CD4-positive, alpha-beta T cell treated with Interferon alpha-2 for 1 hour (primary cell): Measurements from ENCODE around the gene PPP1R9A.
"Not testable (repeated sequence)": the region's sequence is repeated elsewhere in the genome, so short reads cannot be mapped to it uniquely, and the experiment has no call there.

Source experiments
- DNase-seq, 2 donors: peaks; one replicate each; pipeline ENCODE4 v3.0.0-alpha.2; 2020 to 2022

Gene PPP1R9A

DNA sequence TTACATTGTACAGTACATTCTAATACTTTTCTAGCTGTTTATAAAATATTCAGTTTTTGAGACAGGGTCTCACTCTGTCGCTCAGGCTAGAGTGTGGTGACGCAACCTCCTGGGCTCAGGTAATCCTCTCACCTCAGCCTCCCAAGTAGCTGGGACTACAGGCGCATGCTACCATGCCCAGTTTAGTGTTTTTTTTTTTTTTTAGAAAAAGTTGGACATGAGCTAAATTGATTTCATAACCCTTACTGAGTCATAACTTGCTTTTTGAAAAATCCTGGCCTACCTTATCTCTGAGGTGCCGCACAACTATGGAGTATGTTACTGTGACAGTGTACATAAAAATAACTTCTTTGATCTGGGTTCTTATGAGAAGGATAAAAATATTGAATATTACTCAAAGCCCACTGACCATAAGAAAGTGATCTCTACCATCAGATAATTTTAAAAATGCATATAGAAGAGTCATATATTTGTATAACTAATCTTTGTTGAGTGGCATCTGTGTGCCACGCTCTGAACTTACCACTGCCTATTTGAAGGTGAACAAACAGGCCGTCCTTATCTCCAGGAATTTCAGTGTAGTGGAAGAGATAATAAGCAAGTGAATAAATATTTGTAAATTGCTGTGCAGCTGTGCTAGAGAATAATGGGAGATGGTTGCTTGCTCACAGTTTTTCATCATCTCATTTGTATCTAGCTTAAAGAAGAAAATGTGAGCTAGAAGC is 73.2 kb downstream of the PPP1R9A start:
- no peak for DNase-seq

DNA sequence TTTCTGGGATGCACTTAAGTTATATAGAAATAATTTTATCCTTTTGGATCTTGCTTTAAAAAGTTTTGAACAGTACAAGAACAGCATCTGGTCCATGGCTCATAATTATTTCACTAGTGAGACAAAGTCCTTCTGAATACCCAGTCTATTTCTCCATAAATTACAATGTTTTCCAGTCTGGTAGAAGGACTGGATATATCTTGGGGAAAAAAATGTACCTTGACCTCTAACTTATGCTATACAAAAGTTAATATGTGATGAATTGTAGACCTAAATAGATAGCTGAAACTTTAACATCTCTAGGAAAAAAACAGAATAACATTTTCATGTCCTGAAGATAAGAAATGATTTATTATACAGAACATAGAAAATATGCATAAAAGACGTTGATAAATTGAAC is 88.5 kb downstream of the PPP1R9A start:
- DNase-seq: no peak

DNA sequence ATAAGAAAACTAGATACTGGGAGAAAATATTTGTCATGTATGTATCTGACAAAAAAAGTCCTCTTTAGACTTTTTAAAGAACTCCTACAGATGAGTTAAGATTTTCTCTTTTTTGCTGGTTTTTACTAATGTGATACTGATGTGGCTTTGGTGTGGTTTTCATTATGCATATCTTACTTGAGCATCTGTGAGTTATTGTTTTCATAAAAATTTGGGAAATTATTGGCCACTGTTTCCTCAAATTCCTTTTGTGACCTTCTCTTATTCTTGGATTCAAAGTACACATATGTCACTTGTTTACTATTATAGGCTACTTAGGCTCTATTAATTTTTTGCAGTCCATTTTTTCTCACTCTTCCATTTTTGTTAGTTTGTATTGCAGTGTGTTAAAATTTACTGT is 89.0 kb downstream of the PPP1R9A start:
- no peak for DNase-seq

DNA sequence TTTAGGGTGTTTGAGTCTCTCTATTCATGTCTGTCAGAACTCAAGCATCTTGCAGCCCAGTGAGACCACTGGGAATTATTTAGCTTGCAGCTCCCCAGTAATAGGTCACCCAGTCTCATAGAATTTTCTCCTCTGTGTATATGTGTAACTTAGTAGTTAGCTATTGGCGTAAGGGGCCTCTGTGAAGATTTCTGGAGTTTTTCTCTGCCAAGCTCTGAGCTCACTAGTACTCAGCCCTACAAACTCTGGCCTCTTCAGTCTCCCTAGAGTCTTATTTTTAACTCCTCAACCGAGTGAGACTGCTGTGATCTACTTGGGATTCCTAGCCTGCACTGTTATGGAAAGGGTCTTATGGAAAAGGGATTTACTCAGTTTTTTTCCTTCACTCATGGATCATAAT is 90.2 kb downstream of the PPP1R9A start:
- DNase-seq: no peak

DNA sequence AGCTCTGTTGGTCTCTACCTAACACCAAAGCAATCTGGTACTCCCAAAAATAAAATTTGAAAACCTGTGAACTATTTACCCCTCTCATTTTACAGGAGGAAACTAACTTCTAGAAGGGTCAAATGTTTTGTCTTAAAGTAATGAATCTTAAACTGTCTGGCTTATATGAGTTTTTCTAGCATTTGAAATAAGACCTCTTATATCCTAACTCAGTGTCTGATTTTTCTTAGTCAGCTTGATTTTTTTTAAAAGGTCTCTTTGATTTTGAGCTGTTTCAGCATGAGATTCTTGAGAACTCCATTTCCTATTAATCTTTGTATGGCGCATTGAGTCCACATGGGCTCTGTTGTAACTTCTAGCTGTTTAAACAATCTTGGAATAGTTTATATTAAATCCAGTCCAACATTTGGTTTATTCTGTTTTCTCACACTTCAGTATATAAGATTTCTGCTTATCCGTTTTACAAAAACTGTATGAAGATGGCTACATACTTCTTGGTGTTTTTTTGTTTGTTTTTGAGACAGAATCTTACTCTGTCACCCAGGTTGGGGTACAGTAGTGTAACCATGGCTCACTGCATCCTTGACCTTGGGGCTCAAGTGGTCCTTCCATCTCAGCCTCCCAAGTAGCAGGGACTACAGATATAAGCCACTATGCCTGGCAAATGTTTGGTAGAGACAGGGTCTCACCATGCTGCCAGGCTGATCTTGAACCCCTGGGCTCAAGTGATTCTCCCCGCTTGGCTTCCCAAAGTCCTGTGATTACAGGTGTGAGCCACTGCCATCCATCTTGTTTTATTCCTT is 91.1 kb downstream of the PPP1R9A start:
- no peak for DNase-seq

DNA sequence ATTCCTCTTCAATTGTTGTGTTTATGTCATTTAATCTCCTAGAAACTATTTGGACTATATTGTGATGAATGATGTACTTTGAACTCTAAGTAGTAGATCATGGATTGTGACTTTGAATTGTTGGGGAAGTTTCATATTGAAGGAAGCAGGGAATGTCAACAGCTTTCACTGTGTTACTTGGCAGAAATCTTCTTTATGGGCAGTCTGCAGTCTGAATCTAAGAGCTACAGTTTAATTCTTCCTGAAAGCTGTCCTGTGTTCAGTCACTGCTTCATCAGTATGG is 91.6 kb downstream of the PPP1R9A start:
- no peak for DNase-seq

DNA sequence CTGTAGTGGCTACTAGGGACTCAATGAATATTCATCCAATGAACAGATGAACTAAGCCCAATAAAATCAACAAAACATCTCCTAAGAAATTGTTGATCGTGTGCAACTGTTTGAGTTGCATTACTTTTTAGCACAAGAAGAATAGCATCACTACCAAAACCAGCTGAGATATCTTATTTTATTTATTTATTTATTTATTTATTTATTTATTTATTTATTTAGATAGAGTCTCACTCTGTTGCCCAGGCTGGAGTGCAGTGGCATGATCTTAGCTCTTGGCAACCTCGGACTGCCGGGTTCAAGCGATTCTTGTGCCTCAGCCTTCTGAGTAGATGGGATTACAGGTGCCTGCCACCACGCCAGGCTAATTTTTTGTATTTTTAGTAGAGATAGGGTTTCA is 92.2 kb downstream of the PPP1R9A start:
- DNase-seq: not testable (repeated sequence)

DNA sequence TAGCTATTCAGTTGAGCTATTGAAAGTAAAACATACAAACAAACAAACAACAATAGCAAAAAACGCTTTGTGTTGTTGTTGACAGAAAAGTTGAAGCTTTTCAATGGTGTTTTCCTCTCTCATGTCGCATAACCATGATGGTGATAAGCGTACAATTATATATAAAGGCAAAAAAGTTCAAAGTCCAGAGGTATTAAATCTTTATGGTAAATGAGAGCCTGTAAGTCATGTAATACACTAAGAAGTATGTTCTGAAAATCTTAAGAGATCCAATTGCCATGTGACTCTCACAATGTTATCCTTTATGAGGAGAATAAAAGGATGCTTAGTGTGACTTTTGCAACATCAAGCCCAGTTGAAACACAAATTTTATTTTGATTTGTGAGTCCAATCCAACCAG is 93.9 kb downstream of the PPP1R9A start:
- DNase-seq: no peak

DNA sequence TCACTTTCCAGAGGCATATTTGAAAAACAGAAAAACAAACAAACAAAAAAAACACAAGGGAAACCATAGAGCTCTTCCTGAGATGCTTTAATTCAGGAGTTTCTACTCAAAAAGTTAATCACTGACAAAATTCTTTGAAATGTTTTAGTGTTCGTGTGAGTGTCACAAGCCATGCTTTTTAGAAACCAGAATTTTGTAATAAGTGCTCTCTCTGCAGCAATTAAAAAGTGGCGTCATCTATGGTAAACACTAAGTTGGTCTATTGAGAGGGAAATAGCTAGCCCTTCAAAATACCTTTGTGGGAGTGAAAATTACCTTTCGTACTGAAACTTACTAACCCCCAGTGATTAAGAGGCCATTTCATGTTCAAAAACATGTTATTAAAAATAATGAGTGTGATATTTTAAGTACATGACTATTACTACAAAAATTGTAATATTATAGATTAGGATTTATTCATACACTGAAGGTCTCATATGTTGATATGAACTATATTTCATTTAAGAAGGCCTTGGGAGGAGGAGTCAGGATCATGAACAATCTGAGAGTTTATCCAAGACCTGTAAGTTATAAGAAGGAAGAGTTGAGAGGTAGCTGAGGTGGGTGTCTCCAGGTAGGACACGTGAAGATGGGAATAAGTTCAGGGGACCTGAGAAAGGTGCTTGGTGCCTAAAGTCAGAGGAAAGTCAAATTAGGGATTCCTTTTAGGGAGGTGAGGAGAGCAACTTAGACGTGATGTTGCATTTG is 94.6 kb downstream of the PPP1R9A start:
- DNase-seq: no peak

DNA sequence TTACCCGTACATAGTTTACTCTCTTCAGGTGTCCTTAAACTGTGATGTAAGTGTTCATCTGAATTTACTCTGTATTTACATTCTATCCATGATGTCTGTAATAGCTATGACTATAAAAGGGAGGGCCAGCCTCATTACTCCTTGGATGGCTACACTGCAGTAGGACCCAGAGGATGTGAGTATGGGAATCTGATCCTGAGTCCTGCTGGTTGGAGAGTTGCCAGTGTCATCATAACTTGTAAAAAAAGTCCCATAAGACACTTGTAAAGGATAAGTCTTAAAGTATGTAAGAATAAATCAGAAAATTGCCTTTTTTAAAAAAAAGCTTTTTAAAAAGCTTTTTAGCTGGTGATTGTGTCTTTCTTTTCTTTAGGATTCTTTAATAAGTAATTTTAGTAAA is 95.4 kb downstream of the PPP1R9A start:
- no peak for DNase-seq

DNA sequence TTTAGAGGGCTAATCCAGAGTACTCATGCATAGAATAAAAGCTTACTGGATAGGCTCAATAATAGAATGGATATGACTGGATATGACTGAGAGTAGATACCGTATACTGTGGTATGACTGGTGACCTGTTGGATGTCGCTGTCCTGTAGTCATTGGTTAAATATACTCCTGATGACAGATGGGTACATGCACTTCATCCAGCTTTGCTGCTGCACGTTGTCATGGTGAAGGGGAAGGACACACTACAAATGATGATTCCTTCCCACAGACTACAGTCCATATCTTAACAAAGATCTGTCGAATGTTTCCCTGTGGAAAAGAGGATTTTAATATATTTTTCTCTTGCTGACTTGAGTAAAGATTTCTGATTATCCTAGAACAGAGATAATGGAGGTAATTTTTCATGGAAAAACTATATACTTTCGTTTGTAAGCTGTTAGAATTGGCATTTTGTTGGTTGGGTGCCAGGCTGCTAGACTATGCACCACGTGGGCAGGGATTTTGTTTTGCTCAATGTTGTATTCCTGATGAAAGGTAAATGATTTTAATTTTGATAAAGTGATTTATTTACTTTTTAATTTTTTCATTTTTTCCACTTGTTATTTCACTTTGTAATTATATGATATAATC is 97.3 kb downstream of the PPP1R9A start:
- no peak for DNase-seq

DNA sequence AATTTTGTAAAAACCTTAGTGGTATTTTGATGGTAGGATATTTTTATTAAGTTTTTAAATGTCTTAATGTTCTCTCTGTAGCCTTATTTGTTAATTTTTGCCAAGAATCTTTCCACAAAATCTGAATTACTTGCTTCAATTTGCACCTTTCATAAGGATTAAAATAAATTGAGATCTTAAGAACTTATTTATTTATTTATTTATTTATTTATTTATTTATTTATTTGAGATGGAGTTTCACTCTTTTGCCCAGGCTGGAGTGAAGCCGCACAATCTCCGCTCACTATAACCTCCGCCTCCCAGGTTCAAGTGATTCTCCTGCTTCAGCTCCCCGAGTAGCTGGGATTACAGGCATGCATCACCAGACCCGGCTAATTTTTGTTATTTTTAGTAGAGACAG is 98.6 kb downstream of the PPP1R9A start:
- no peak for DNase-seq

DNA sequence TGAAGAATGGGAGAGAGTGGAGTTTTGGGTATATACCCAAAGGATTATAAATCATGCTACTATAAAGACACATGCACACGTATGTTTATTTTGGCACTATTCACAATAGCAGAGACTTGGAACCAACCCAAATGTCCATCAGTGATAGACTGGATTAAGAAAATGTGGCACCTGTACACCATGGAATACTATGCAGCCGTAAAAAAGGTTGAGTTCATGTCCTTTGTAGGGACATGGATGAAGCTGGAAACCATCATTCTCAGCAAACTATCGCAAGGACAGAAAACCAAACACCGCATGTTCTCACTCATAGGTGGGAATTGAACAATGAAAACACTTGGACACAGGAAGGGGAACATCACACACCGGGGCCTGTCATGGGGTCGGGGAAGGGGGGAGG is 101.4 kb downstream of the PPP1R9A start:
- not testable (repeated sequence) for DNase-seq

DNA sequence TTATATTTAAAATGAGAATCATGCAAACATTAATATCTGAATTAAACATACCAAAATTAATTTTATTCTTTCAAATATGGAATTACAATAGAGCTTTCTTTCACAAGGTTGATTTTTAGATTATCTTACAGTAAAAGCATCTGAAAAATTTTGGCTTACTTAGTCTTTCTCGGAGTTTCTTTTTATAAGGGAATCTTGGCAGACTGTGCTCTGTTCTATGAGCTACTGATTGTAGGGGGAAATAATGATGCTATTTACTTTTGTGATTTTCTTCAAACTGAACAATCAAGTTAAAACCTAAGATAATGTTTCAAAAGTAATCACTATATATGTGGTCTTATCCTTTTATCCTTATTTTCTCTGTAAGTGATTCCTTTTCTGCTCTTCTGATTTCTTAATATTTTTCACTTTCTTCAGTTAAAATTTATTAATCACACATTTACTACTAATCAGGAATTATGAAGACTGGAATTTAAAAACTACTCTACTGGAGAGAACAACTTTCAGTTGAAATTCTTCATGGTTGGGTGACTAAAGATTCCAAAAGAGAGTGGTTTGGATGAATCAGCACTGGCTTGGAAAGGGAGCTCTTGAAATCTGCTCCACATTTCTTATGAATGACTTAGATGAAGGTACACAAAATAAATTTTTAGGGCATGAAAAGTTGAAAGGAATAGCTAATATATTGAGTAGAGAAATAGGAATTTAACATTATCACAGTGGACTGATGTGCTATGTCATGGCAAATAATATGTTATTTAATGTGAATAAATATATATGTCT is 103.9 kb downstream of the PPP1R9A start:
- no peak for DNase-seq

DNA sequence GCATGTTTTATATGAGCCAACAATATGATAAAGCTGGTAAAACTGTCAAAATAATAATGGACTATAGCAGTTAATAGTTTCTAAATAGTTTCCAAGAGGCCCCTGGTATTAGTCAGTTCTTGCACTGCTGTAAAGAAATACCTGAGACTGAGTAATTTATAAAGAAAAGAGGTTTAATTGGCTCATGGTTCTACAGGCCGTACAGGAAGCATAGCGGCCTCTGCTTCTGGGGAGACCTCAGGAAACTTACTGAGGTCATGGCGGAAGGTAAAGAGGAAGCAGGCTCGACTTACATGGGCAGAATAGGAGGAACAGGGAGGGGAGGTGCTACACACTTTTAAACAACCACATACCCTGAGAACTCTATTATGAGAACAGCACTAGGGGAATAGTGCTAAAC is 104.6 kb downstream of the PPP1R9A start:
- DNase-seq: no peak

DNA sequence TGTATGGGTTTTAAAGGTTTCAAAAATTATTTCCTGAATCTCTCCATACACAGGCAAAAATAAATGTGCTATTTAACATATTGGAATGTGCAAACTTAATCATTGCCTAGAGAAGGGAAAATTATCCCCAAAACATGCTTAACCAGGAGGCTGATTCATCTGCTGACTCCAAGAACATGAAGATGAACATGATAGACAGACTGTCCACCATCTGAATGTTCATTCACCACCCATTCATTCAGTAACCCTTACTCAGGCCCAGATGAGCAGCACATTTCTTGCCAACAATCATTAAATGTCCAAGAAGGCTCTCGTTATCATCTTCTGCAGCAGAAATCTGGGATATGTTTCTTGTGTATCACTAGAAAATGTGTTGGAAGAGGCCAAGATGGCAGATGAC is 110.6 kb downstream of the PPP1R9A start:
- DNase-seq: no peak

DNA sequence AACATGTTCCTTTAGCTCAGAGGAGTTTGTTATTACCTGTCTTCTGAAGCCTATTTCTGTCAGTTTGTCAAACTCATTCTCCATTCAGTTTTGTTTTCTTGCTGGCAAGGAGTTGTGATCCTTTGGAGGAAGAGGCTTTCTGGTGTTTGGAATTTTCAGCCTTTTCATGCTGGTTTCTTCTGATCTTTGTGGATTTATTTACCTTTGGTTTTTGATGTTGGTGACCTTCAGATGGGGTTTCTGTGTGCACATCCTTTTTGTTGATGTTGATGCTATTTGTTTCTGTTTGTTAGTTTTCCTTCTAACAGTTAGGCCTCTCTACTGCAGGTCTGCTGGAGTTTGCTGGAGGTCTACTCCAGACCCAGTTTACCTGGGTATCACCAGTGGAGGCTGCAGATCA is 118.6 kb downstream of the PPP1R9A start:
- DNase-seq: no peak

DNA sequence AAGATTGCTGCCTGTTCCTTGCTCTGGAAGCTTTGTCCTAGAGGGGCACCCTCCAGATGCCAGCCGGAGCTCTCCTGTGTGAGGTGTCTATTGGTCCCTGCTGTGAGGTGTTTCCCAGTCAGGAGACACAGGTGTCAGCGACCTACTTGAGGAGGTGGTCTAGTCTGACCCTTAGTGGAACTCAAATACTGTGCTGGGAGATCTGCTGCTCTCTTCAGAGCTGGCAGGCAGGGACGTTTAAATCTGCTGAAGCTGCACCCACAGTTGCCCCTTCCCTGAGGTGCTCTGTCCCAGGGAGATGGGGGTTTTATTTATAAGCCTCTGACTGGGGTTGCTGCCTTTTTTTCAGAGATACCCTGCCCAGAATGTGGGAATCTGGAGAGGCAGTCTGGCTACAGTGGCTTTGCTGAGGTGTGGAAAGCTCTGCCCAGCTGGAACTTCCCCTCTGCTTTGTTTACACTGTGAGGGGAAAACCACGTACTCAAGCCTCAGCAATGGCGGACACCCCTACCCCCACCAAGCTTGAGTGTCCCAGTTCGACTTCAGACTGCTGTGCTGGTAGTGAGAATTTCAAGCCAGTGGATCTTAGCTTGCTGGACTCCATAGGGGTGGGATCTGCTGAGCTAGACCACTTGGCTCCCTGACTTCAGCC is 119.2 kb downstream of the PPP1R9A start:
- no peak for DNase-seq

DNA sequence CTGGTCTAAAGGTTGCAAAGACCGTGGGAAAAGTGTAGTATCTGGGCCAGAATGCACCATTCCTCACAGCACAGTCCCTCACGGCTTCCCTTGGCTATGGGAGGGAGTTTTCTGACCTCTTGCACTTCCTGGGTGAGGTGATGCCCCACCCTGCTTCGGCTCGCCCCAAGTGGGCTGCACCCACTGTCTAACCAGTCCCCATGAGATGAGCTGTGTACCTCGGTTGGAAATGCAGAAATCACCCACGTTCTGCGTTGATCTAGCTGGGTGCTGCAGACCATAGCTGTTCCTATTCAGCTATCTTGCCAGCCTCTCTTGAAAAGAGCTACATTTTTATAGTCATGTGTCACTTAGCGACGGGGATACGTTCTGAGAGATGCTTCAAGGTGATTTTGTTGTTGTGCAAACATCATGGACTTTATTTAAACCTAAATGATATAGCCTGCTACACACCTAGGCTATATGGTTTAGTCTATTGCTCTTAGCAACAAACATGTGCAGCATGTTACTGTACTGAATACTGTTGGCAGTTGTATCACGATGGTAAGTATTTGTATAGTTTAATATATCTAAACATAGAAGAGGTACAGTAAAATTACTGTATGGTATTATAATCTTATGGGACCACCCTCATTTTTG is 120.0 kb downstream of the PPP1R9A start:
- no peak for DNase-seq

DNA sequence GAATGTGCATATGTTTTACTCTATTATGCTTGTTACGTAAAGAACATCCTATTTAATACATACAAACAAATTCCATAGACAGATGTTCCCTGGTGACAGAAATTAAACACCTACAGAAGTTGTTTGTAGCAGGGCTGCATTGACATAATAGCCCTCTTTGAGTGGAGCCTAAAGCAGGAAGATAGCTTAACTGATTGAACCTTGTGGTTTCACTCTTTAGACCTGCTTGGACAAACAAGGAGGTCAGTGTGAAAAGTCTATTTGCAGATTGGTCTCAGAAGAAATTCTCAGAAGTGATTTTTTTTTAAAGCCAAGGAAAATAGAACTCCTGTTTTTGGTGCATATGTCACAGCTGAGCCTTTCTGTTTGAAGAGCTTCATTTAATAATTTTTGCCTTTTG is 121.3 kb downstream of the PPP1R9A start:
- DNase-seq: no peak

DNA sequence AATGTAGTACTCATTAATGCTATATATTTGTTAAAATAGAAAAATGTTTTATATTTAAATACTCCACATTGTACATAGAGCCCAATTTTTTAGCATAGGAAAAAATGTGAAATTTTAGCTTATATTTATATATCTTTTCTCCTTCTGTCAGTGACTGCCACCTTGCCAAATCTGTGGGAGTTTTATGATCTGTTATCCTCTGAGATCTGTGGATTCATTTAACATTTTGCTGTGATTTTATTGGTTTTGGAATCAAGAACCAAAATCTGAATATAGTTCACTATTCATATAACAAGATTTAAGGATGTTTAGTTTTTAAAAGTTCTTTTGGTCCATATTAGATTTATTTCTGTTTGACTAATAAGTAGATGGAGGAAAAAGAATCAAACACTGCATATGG is 127.9 kb downstream of the PPP1R9A start:
- no peak for DNase-seq

DNA sequence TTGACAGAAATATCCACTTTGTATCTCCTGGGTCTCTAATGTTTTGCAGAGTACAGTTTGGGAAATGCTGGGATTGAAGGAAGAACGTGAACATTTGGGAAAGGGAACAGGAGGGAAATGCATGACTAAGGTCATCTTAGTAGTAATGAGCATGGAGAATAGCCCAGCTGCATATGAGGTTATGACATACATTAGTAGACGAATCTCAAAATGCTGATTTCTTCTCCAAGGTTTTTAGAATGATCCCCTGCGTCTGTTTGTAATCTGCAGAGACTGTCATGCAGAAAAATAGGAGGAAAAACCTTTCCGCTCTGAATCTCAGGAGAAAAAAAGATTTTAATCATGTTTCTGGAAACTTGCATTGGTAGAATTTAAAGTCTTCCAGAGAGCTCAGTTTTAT is 133.6 kb downstream of the PPP1R9A start:
- DNase-seq: no peak
